ENCODE results near the gene TBL1X. TPM values are rescaled to one million over a fixed set of nuclear protein-coding genes. Genes with fewer than 3 reads are reported as not detected.

The TBL1X gene
- total RNA-seq, 2 donors from 2014 or later, result 9.2 to 17.4 TPM

DNA sequence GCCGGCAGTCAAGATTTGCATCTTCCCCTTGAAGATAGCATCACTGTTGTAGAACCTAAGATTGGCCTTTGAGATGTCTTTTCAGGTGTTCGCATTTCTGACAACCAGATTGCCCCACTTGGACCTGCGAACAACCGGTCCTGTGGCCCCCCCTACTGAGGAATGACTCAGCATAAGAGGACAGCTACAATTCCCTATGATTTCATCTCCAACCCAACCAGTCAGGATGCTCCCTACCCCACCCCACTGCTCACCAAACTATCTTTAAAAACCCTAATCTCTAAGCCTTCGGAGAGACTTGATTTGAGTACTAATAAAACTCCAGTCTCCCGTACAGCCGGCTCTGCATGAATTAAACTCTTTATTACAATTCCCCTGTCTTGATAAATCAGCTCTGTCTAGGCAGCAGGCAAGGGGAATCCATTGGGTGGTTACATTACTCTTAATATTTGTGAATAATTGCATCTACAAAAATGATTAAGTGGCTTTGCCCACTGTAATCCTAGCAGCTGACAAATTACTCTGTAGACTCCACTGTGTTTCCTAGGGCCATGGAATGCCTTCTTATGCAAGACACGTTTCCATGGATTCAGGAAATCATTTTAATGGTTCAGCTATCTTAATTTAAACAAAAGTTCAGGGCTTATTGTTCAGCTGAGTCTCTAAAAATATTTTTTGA, 205.4 kb downstream of the TBL1X start:
- ATAC-seq, result no peak
- no peak for DNase-seq (ENCODE audit: low spot score in 2 of 2)
- Mint-ChIP-seq H3K9me3 (no peaks in the 10 kb centered on the region), H3K27ac (peak overlapping the region in 1 of 2 donors; percentile 22), H3K36me3 (peaks cover 0 to 4% of the 10 kb centered on the region in 2 donors)

DNA sequence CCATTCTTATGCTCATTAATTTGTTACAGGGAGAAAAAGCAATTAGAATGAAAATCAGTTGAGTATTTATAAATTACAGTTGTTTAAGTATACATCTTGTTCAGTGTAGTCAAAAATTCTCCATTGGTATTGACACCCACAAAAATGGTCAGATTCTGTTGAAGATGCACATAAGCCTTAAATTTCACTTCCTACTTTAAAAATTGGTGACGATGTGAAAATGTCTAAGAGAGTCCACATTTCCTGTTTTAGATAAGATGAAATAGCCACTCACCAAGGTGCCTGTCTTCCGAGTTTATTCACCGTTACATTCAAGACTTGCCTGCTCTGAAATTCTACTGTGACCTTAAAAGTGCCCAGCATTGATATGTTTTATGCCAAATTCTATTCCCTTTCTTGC, 207.1 kb downstream of the TBL1X start:
- peak overlapping the region in 1 of 2 donors; percentile 36 for H3K27ac Mint-ChIP-seq
- ATAC-seq, result no peak
- no peak for DNase-seq (ENCODE audit: low spot score in 2 of 2)
- H3K9me3 Mint-ChIP-seq, result peaks cover 0 to 4% of the 10 kb centered on the region in 2 donors
- H3K36me3 Mint-ChIP-seq, result peaks cover 0 to 11% of the 10 kb centered on the region in 2 donors

GRCh38 chrX:9676306-9676705, 211.4 kb downstream of the TBL1X start:
- ATAC-seq (no peak), DNase-seq (ENCODE audit: low spot score in 2 of 2) (no peak)
- H3K9me3 Mint-ChIP-seq, result peaks cover 0 to 4% of the 10 kb centered on the region in 2 donors
- H3K36me3 Mint-ChIP-seq, result peaks cover 0 to 20% of the 10 kb centered on the region in 2 donors
- H3K27ac Mint-ChIP-seq, result no peak overlapping the region

DNA sequence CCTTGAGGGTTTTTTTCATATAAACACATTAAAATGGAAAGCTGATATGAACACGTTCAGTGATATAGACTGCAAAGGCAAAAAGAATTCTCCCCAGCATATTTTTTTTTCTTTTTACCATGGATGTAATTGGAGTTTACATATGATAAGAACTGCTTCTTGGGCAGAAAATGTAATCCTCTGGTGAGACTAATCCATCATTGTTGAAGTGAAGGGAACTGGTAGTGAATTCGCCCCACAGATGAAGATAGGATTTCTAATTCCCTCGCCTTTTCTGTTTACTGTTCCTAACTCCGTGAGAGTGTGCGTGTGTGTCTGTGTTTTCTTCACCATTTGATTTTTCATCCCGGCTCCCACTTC, 211.9 kb downstream of the TBL1X start:
- no peak for ATAC-seq
- Mint-ChIP-seq H3K27ac (peak overlapping the region in 1 of 2 donors; percentile 65), H3K36me3 (peaks cover 0 to 20% of the 10 kb centered on the region in 2 donors)

GRCh38 chrX:9677098-9677739, 212.4 kb downstream of the TBL1X start:
- peak; percentile 96 to 98 for ATAC-seq
- H3K27ac Mint-ChIP-seq, result peak overlapping the region; percentile 10 to 65
- H3K9me3 Mint-ChIP-seq, result peaks cover 0 to 4% of the 10 kb centered on the region in 2 donors
- peaks cover 0 to 20% of the 10 kb centered on the region in 2 donors for H3K36me3 Mint-ChIP-seq
- peak; percentile 3 to 51 for DNase-seq (ENCODE audit: low spot score in 2 of 2)

More for the DNA sequence above, 211.9 kb downstream of the TBL1X start:
- DNase-seq (ENCODE audit: low spot score in 2 of 2), result no peak
- H3K9me3 Mint-ChIP-seq, result peaks cover 0 to 4% of the 10 kb centered on the region in 2 donors

DNA sequence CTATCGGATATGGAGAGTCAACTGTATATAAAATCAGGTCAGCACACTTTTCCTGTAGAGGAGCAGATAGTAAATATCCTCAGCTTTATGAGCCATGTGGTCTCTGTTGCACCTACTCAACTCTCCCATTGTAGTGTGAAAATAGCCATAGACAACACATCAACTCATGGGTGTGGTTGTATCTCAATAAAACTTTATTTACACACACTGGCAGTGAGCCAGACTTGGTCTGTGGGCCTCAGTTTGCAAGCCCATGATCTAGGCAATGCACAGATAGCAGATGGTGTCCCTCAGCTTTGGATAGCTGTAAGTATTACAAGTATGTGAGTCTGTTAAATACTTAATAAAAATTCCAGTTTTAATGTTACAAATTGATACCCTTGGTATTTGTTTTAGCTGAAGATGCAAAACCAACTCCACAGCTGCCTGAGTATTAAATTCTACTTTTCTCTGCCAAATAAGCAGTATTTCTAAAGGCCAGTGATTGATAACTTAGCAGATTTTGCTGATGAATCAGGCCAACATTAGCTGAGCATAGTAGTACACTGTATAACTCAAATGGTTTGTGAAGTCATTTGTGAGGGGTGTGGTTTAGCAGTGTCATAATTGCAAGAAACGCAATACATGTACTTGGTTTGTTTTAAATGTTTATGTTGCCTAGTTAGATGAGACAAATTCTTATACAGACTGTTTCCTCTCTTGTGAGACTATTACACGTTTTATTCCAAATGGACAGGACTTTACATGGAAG, 213.5 kb downstream of the TBL1X start:
- H3K36me3 Mint-ChIP-seq, result peaks cover 0 to 20% of the 10 kb centered on the region in 2 donors
- ATAC-seq, result no peak
- peaks cover 0 to 4% of the 10 kb centered on the region in 2 donors for H3K9me3 Mint-ChIP-seq
- no peak for DNase-seq (ENCODE audit: low spot score in 2 of 2)
- peak overlapping the region in 1 of 2 donors; percentile 56 for H3K27ac Mint-ChIP-seq

GRCh38 chrX:9681011-9681410, 216.2 kb downstream of the TBL1X start:
- peaks cover 0 to 2% of the 10 kb centered on the region in 2 donors for H3K9me3 Mint-ChIP-seq
- peaks cover 0 to 15% of the 10 kb centered on the region in 2 donors for H3K36me3 Mint-ChIP-seq
- ATAC-seq, result no peak
- no peak for DNase-seq (ENCODE audit: low spot score in 2 of 2)
- H3K27ac Mint-ChIP-seq, result no peak overlapping the region

- DNase-seq (ENCODE audit: low spot score in 2 of 2) (no peak), ATAC-seq (no peak)
- Mint-ChIP-seq H3K27ac (no peak overlapping the region), H3K36me3 (peaks cover 0 to 15% of the 10 kb centered on the region in 2 donors), H3K9me3 (no peaks in the 10 kb centered on the region)
These were observed 216.6 kb downstream of the TBL1X start for GRCh38 chrX:9681422-9681821.

DNA sequence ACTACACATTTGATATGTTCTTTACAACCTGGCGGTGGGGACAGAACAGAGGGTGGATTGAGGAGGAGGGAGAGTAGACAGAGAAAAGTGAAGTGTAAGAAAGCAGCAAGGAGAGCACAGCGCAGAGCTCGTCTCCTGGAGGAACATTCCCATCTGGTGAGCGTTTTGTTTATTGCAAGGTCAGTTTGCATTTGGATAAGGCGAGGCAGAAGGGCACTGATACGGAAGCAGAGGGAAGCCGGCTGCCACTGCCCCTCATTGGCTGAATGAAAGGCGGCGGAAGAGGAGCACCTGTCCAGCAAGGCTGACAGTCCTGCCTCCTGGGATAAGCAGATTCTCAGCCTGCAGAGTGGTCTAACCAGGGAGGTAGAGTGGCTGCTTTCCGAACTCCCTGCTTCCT, 217.6 kb downstream of the TBL1X start:
- no peak overlapping the region for H3K27ac Mint-ChIP-seq
- ATAC-seq (no peak), DNase-seq (ENCODE audit: low spot score in 2 of 2) (no peak)
- H3K9me3 Mint-ChIP-seq, result no peaks in the 10 kb centered on the region
- H3K36me3 Mint-ChIP-seq, result peaks cover 0 to 8% of the 10 kb centered on the region in 2 donors

- Mint-ChIP-seq H3K36me3 (peaks cover 0 to 3% of the 10 kb centered on the region in 2 donors), H3K27ac (no peak overlapping the region), H3K9me3 (no peaks in the 10 kb centered on the region)
- DNase-seq (ENCODE audit: low spot score in 2 of 2) (no peak), ATAC-seq (no peak)
These were observed 218.0 kb downstream of the TBL1X start for GRCh38 chrX:9682861-9683260.

DNA sequence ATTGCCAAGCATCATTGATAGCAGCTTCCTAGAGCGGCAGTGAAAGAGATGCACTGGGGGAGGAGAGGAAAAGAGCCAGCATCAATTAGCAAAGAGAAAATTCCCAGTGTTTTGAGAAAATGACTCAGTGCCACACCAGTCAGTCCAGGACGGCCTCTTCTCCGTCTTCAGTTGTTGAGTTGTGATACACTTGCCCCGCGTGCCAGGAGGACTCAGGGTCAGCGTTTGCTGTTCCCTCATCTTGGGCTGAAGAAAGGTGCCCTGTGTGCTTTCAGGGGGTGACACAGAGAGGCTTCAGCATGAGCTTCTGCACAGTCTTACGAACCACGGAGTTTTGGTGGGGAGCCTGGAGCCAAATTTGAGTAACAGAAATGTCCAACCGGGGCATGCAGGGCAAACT, 218.5 kb downstream of the TBL1X start:
- Mint-ChIP-seq H3K36me3 (no peaks in the 10 kb centered on the region), H3K9me3 (no peaks in the 10 kb centered on the region), H3K27ac (no peak overlapping the region)
- ATAC-seq (no peak), DNase-seq (ENCODE audit: low spot score in 2 of 2) (no peak)

DNA sequence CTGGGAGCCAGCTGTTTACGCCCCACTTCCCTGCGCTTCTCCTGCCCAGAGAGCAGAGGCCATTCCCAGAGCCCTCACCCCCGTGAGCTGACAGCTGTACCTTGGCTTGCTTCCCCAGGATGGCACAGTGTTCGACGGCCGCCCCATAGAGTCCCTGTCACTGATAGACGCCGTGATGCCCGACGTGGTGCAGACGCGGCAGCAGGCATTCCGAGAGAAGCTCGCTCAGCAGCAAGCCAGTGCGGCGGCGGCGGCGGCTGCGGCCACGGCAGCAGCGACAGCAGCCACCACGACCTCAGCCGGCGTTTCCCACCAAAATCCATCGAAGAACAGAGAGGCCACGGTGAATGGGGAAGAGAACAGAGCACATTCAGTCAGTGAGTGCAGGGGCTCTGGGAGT, 223.0 kb downstream of the TBL1X start:
- peaks cover 0 to 5% of the 10 kb centered on the region in 2 donors for H3K36me3 Mint-ChIP-seq
- no peak overlapping the region for H3K27ac Mint-ChIP-seq
- no peaks in the 10 kb centered on the region for H3K9me3 Mint-ChIP-seq
- DNase-seq (ENCODE audit: low spot score in 2 of 2) (no peak), ATAC-seq (no peak)

DNA sequence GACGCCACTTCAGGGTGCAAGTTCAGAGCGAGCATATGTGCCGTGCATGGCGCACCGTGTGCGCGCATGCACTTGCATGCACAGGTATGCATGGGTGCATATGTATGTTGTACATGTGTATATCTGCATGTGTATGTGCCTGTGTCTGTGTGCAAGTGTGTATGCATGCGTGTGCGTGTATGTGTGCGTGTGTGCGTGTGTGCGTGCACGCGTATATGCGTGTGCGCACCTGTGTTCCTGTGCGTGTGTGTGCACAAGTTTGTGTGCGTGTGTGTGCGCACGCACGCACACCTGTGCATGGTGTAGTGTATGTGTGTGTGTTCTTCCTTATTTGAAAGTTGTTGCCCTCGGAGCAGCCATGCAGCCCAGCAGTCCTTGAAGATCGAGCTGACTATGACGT, 224.0 kb downstream of the TBL1X start:
- Mint-ChIP-seq H3K27ac (peak overlapping the region in 1 of 2 donors; percentile 48), H3K9me3 (no peaks in the 10 kb centered on the region), H3K36me3 (peaks cover 0 to 9% of the 10 kb centered on the region in 2 donors)
- ATAC-seq (no peak), DNase-seq (ENCODE audit: low spot score in 2 of 2) (no peak)

GRCh38 chrX:9690046-9690445, 225.2 kb downstream of the TBL1X start:
- H3K9me3 Mint-ChIP-seq, result no peaks in the 10 kb centered on the region
- ATAC-seq (no peak), DNase-seq (ENCODE audit: low spot score in 2 of 2) (no peak)
- peaks cover 0 to 9% of the 10 kb centered on the region in 2 donors for H3K36me3 Mint-ChIP-seq
- H3K27ac Mint-ChIP-seq, result peak overlapping the region in 1 of 2 donors; percentile 36

DNA sequence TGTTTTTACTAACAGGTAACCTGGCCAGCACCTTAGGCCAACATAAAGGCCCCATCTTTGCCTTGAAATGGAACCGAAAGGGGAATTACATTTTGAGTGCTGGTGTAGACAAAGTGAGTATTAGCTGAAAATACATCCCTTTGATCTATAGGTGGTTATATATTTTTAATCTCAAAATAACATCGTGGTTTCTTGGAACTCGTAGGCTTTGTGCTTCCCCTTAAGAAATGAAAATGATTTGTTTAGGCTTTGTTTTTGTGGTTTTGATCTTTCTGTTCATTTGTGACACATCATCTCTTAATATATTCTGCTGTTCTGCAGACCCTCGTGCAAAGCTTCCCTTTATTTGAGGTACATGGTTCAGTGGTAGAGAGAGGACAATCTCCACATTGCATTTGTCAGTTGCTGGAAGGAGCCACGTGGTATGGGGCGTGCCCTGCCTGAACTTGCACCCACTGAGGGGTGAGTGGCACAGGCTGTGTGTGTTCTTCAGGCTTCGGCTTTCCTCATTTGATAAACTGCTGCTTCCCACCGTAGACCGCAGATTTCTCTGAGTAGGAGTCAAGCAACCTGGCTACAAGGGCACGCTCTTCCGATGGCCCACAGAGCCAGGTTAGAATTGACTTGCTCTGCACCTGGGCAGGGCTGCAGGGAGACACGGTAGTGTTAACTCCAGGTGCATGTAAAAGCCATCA, 228.6 kb downstream of the TBL1X start:
- H3K9me3 Mint-ChIP-seq, result no peaks in the 10 kb centered on the region
- peaks cover 0 to 9% of the 10 kb centered on the region in 2 donors for H3K36me3 Mint-ChIP-seq
- DNase-seq (ENCODE audit: low spot score in 2 of 2) (no peak), ATAC-seq (no peak)
- H3K27ac Mint-ChIP-seq, result peak overlapping the region in 1 of 2 donors; percentile 29

DNA sequence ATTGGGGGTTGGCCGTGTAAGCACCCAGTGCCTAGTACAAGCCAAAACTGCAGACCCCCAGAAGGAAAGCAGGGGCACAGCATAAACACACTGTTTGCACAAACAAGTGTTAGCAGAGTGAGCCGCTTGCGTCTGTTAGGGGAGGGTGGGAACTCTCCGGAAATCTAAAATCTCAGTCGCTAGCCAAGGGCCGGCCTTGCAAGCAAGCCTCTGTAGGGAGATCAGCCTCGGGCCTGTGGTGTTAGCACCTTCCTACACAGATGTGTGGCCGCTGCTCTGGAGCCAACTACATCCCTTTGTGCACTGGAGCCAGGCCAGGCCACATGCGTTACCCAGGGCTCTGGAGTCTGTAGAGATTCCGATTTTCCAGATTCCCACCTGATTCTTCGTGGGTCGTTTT, 233.7 kb downstream of the TBL1X start:
- H3K9me3 Mint-ChIP-seq, result no peaks in the 10 kb centered on the region
- H3K36me3 Mint-ChIP-seq, result peaks cover 0 to 16% of the 10 kb centered on the region in 2 donors
- ATAC-seq (no peak), DNase-seq (ENCODE audit: low spot score in 2 of 2) (no peak)
- no peak overlapping the region for H3K27ac Mint-ChIP-seq

DNA sequence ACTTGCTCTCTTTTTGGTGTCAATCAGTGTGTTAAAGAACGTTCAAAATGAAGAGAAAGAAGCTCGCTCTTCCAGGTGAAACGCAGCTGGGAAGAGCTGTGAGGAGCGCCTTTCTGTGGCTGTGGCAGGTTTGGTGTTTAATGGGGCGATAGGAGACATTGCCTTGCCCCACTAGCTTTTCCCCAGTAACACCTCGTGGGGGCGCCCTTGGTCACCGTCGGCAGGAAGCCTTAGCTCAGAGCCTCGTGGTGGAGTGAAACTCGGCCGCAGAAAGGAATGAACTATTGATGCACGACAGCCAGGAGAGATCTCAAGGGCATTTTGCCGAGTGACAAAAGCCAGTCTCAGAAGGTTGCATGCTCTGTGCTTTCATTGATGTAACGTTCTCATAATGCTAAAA, 235.7 kb downstream of the TBL1X start:
- DNase-seq (ENCODE audit: low spot score in 2 of 2) (no peak), ATAC-seq (no peak)
- H3K27ac Mint-ChIP-seq, result no peak overlapping the region
- peaks cover 7 to 27% of the 10 kb centered on the region in 2 donors for H3K36me3 Mint-ChIP-seq
- no peaks in the 10 kb centered on the region for H3K9me3 Mint-ChIP-seq
